GM21447 (cell line): ENCODE measurements around the gene KLHL6.

ENCODE experiments used
- ATAC-seq: cut with Tn5 transposase; IDR thresholded peaks from one replicate; pipeline ENCODE4 v1.9.1; 2021; ENCODE audit not compliant: unreplicated experiment

KLHL6 gene

DNA sequence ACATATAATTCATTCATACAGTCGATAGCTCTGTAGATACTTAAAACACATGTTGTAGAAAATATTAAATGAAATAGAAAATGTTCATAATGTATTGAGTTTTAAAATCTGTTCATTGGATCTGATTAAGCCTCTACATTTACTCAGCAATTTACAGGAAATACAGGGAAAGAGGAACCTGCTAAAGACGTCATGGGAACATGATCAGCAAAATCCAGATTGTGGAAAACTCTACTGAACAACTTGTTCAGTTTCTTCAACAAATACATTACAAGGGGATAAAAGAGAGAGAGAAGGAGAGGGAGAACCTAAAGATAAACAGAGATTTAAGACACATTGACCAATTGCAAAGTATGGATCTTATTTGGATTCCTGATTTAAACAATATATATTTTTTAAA, 46.7 kb downstream of the KLHL6 start:
- no peak for ATAC-seq

DNA sequence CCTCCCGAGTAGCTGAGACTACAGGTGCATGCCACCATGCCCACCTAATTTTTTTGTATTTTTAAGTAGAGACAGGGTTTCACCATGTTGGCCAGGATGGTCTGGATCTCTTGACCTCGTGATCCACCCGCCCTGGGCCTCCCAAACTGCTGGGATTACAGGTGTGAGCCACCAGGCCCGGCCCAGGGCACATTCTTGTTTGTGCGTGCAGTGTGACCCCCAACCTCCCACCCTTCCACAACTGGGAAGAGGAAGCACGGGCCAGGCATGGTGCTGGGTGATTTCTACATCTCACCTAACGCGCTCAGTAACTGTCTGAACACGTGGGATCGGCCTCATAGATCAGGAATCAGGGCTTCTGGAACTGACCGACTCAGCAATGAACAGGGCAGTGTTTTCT, 48.0 kb downstream of the KLHL6 start:
- no peak for ATAC-seq

DNA sequence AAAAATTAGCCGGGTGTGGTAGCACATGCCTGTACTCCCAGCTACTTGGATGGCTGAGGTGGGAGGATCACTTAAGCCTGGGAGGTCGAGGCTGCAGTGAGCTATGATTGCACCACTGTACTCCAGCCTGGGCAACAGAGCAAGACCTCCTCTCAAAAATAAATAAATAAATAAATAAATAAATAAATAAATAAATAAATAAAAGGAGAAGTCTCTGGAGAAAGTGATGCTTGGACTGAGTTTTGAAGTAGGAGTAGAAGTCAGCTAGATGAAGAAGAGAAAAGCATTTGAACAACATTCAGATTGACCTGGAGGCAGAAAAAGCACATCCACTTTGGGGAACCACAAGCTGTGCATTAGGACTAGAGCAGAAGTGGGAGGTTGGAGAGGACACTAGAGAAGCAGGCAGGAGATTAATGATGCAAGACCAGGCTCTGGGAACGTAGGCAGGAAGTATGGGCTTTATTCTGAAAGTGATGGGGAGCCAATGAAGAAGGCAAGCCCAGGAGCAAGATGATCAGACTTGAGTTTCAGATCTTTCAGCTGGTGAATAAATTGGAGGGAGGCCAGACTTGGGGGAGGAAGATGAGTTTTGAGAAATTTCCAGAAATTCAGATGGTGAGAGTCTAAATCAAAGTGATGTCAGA, 48.7 kb downstream of the KLHL6 start:
- ATAC-seq = no peak

GRCh38 chr3:183504597-183504996, 50.9 kb downstream of the KLHL6 start:
- ATAC-seq = no peak

- no peak for ATAC-seq
These were observed 51.8 kb downstream of the KLHL6 start for GRCh38 chr3:183503746-183504145.

- ATAC-seq = no peak
These were observed 53.0 kb downstream of the KLHL6 start for GRCh38 chr3:183502237-183503181.

DNA sequence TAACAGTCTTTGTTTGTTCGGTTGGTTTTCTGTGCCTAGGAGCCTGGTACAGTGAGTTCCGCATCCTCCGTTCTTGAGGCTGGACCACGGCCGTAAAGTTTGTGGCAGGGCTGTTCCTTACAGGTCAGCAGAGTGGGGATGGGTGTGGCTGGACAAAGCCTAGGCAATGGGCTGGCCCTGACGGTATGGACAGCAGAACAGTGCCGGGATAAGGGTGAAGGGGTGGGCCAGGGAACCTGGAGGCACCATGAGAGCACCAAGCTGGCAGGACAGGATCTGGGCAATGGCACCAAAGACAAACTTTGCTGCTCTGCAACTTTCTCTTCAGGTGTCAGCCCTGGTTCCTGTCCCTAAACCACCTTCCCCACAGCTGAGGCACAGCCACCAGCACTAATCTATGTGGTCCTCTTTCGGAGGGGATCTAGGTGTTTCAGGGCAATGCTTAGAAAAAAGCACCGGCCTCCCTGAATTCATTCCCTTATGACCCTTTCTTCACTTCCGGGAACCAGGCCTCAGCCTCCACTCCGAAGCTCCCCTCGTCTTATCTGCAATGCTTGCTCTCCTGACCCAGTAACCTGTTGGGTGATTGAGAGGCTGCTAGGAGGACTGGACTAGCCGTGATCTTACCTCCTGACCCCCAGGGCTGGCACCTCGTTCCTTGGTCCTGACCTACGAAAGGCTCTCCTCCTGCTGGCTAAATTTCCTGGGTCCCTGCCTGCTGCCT, 54.4 kb downstream of the KLHL6 start:
- no peak for ATAC-seq

- ATAC-seq = no peak
These were observed 55.2 kb downstream of the KLHL6 start for GRCh38 chr3:183500319-183500718.

DNA sequence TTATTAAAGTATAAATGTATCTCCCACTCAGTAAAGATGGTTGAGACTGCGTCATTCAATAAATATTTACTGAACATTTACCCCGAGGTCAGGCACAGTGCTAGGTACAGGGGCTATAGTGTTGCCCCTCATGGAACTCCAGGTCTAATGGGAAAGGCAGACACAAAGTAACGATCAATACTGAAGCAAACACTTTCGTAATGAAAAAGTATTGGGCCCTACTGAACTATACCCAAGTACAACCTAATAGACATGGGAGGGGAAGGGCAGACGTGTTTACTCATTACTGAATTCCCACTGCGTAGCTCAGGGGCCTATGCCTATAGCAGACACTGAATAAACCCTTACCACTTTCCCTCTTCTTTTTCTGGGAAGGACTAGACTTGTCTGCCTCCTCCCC, 56.9 kb downstream of the KLHL6 start:
- ATAC-seq = no peak

- no peak for ATAC-seq
These were observed 58.2 kb downstream of the KLHL6 start for GRCh38 chr3:183497313-183497712.

DNA sequence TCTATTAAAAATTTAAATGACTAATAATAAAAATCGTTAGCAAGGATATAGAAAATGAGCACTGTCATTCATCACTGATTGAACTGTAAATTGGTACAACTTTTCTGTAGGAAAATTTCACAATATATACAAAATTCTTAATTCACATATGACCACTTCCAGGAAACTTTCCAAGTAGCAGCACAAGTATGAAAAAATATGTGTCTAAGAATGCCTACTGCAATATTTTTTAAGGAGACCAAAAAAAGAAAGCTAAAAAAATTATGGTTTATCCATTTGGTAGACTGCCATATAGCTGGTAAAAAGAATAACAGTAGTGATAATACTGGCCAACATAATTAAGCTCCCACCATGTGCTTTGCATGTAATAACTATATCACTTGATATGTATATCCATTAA, 59.2 kb downstream of the KLHL6 start:
- ATAC-seq = no peak

GRCh38 chr3:183494341-183494740, 61.2 kb downstream of the KLHL6 start:
- no peak for ATAC-seq

- ATAC-seq = no peak
These were observed 62.0 kb downstream of the KLHL6 start for GRCh38 chr3:183493296-183494045.

- ATAC-seq = no peak
These were observed 62.7 kb downstream of the KLHL6 start for GRCh38 chr3:183492849-183493179.

DNA sequence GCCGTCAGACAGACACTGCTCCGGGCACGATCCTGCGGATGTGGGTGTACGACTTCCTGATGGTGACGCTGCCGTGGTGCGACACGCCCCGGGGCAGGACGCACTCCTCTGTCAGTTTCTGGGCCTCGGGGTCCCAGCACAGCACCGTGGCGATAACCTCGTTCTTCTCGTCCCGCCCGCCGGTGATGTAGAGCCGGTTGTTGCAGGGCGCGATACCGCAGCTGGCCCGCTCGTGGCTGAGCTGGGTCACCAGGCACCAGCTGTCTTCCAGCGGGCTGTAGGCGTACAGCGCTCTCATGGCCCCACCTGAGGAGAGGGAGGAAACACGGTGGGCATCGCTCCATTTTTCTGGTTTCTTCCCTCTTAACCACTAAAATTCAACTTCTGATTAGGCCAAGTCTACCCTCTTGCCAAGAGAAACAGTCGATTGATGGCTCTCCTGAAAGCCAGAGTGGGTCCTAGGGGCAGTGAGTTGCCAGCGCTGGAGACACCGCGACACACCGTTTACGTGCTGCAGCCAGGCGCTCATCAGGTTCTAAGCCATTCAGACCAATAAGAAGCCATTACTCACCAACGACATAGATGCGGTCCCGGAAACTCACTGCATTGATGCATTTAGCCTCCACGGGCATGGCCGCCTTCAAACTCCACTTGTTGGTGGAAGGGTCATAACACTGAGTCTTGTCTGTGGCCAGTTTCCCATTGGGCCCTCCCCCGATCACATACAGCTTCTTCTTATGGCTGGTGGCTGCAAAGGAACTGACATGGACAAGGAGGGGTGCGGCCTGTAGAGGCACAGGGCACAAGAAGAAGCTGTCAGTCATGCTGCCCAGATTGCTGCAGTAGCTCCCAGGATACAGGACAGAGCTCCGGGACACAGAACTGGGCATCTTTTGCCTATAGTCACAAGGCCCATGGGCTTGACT, 63.3 kb downstream of the KLHL6 start:
- no peak for ATAC-seq

DNA sequence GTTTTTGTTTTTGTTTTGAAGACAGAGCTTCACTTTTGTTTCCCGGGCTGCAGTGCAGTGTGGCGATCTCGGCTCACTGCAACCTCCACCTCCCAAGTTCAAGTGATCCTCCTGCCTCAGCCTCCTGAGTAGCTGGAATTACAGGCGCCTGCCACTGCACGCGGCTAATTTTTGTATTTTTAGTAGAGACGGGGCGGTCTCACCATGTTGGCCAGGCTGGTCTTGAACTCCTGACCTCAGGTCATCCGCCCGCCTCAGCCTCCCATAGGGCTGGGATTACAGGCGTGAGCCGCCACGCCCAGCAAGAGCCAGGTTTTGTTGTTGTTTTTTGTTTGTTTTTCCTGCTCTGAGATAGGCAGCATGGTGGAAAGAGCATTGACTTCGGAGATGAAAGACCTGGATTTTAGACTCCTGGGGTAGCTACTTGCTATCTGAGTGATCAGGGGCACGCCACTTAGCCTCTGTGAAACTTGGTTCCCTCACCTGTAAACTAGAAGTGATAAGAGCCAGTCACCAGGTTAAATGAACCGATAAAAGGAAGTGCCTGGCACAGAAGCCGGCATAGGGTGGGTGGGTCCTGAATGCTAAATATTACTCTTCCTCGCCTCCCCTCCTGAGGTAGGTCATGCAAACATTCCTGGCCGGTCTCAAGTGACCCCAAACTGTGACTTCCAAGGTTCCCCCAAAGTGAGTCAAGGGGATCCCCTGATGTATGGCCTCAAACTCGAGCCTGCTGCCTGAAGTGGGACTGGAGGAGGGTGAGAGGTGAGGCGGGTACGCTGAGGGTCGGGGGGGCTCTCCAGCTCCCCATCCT, 64.2 kb downstream of the KLHL6 start:
- no peak for ATAC-seq

DNA sequence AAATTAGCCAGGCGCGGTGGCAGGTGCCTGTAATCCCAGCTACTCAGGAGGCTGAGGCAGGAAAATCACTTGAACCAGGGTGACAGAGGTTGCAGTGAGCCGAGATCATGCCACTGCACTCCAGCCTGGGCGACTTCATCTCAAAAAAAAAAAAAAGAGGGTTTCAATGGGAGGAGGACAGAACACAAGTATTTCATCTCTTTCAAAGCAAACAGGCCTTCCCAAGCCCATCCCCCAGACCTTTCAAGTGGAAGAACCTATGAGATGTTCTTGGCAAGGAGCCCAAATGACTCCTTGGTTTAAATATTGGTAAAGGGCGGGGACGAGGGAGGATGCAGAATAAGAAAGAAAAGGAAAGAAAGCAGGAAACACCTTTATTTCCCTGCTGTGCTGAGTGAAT, 64.9 kb downstream of the KLHL6 start:
- ATAC-seq = no peak

- no peak for ATAC-seq
These were observed 65.3 kb downstream of the KLHL6 start for GRCh38 chr3:183490211-183490601.

DNA sequence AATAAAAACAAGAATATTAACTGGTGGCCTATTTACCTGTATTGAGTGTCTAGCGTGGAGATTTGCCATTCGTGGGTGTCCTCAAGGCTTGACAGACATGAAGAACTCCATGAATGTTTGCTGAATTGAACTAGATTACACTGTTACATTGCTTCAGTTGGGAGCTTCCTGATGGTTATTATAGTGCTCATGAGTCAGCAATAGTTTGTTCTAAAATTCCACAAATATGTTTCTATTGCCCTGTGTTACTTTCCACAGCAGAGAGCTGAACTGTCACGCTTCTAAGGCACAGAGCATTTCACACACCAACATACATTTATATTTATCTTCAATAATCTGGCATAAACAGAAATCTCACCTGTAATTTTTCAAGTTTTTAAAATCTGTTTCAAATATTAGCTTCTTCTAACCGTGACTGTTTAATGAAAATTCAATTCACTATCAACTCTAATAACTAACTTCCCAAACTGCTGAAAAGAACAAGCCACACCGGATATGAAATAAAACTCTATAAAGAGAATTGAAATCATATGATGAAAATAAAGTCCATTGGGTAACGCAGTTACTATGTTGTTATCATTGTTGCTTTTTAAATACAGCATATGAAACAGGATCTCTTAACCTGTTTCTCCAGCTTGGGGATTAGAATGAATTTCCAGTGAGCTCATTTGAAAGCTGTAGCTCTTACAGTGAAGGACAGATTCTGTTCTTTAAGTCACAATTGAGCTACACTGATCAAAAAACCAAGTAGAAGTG, 65.9 kb downstream of the KLHL6 start:
- ATAC-seq = no peak
